22Rv1 (cell line): ENCODE measurements around the gene BNIP5.

Experiments used
- ZFX ChIP-seq: fragments of 450-650 bp; IDR thresholded peaks from 2 replicates; pipeline ENCODE4 v1.6.1; 2017; ENCODE audit warnings: antibody characterized with exemption, borderline replicate concordance
- TF ChIP-seq, protein P1 (sequence below): fragments of 450-650 bp; IDR thresholded peaks from 2 replicates; pipeline ENCODE4 v1.5.1; 2017; ENCODE audit warnings: mild to moderate bottlenecking

DNA sequence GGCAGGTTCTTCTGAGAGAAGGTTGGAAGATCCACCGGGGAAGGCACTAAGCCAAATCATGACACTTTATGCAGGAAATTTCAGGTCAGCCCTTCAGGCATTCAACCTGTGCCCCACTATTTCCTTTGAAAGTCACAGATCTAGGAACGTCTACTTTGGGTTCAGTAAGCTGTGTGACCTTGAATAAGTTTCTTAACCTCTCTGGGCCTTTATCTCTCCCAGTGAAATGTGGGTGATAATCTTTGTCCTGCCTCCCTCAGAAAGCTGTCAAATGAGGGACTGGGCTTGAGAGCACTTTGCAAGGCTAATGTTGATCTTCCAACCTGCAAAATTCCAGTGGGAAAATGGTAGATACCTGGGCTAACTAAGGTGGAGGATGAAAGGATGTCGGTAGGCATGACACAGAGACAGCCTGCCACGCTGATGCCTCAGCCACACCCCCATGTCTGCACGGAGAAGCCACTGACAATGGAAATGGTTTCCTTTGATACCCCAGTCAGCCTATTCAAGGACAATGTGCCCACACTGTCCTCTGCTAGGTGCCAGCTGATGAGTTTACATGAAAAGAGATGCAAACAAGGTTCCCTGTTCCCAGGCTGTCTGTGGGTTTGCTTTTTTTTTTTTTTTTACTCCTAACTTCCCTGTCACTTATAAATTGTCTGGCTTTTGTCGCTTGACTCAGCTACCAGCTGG lies 9.3 kb downstream of the BNIP5 start:
- TF ChIP-seq, protein P1, sequence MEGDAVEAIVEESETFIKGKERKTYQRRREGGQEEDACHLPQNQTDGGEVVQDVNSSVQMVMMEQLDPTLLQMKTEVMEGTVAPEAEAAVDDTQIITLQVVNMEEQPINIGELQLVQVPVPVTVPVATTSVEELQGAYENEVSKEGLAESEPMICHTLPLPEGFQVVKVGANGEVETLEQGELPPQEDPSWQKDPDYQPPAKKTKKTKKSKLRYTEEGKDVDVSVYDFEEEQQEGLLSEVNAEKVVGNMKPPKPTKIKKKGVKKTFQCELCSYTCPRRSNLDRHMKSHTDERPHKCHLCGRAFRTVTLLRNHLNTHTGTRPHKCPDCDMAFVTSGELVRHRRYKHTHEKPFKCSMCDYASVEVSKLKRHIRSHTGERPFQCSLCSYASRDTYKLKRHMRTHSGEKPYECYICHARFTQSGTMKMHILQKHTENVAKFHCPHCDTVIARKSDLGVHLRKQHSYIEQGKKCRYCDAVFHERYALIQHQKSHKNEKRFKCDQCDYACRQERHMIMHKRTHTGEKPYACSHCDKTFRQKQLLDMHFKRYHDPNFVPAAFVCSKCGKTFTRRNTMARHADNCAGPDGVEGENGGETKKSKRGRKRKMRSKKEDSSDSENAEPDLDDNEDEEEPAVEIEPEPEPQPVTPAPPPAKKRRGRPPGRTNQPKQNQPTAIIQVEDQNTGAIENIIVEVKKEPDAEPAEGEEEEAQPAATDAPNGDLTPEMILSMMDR: no peak
- TF ChIP-seq ZFX: no peak
